ENCODE measurements around the gene TLE2. TPM values are rescaled to one million over a fixed set of nuclear protein-coding genes. Genes with fewer than 3 reads are reported as not detected.

Gene TLE2
- total and polyA plus RNA-seq, 9 of the 15 experiments (the other 6 are each of a cell fraction or from before 2014, with no cell fraction given), result 0.35 to 13.1 (median 6.2) TPM

- Histone ChIP-seq H3K9ac (ENCODE audit: insufficient read depth in 1 of 2, low read depth in 2 of 2, low read length in 2 of 2) (no peak overlapping the region), H3K4me1 (replicated peaks in 1 of 2; ENCODE audit: control insufficient read depth in 2 of 2, insufficient read depth in 2 of 2, low read length in 2 of 2) (peaks cover 0 to 26% of the 10 kb centered on the region in 2 experiments; a peak in 2 of 5 replicates), H3K27me3 (ENCODE audit: control insufficient read depth in 2 of 2, insufficient read depth in 2 of 2, low read length in 2 of 2) (no peaks in the 10 kb centered on the region; a peak in 1 of 5 replicates), H3K27ac (ENCODE audit: extremely low read depth, low read depth, low read length) (no peak overlapping the region), H3K4me2 (ENCODE audit: insufficient read depth, low read length) (no peak overlapping the region), H3K79me2 (ENCODE audit: control insufficient read depth, insufficient read depth, low read length) (no peaks in the 10 kb centered on the region), H3K9me1 (ENCODE audit: control insufficient read depth, insufficient read depth, low read length) (no peaks in the 10 kb centered on the region), H3K36me3 (ENCODE audit: control insufficient read depth, insufficient read depth, low read length) (no peaks in the 10 kb centered on the region), H4K20me1 (replicated peaks; ENCODE audit: control insufficient read depth, insufficient read depth, low read length) (no peaks in the 10 kb centered on the region), H2AFZ (ENCODE audit: low read depth, low read length) (no peak overlapping the region), H3K4me3 (no peak overlapping the region), H3K9me3 (replicated peaks; ENCODE audit: control insufficient read depth, insufficient read depth, low read depth, low read length) (no peaks in the 10 kb centered on the region)
- POLR2A ChIA-PET, result interaction anchor here (0.6 to 1.6 kb wide), 3 partner anchors 15 to 1159 kb away, joined by 4 to 5 read pairs (median 4); no protein-coding TSS in a partner anchor
- in situ Hi-C loops (cut with MboI) (no loop called here), intact Hi-C loops (cut with micrococcal nuclease) (no loop called here)
- FAIRE-seq (no peak), ATAC-seq (no peak), DNase-seq (ENCODE audit: extremely low read depth in 1 of 4, low spot score in 3 of 4) (no peak)
- TF ChIP-seq BCLAF1 (IDR thresholded peaks at IDR 0.05; ENCODE audit: borderline replicate concordance in 1 of 2, control insufficient read depth in 1 of 2, low read depth in 2 of 2, low read length in 1 of 2) (no peak), SAFB2 (IDR thresholded peaks at IDR 0.05; ENCODE audit: borderline replicate concordance, low read depth, low read length, severe bottlenecking) (no peak), KDM2B (CRISPR knock-in tag; IDR thresholded peaks at IDR 0.05) (no peak), HNRNPL (IDR thresholded peaks at IDR 0.05; ENCODE audit: low read depth, low read length) (no peak), GATAD2A (IDR thresholded peaks at IDR 0.05) (no peak), FOXP1 (CRISPR knock-in tag; IDR thresholded peaks at IDR 0.05) (no peak), CREB5 (CRISPR knock-in tag; IDR thresholded peaks at IDR 0.05) (no peak), PRMT5 (CRISPR knock-in tag; IDR thresholded peaks at IDR 0.05) (no peak), MTA3 (IDR thresholded peaks at IDR 0.05; ENCODE audit: borderline replicate concordance) (no peak), MED1 (CRISPR knock-in tag; IDR thresholded peaks at IDR 0.05; ENCODE audit: borderline replicate concordance) (no peak), ZNF253 (CRISPR knock-in tag; conservative IDR thresholded peaks at IDR 0.05) (no peak), TCF3 (CRISPR knock-in tag; IDR thresholded peaks at IDR 0.05) (no peak), SIRT6 (IDR thresholded peaks at IDR 0.05; ENCODE audit: low read depth, low read length) (no peak), SMAD2 (IDR thresholded peaks at IDR 0.05; ENCODE audit: low read depth, low read length) (no peak)
- BruUV-seq (replicated peaks), result no TSS peak
- 53% methylated on average over 6 of the region's 6 CpGs for WGBS (ENCODE audit: insufficient coverage, low coverage, missing lambda C conversion rate)
- CTCF ChIA-PET (ENCODE audit: low intra/inter-chr PET ratio), result no interaction called here
These were observed 20.1 kb downstream of the TLE2 start for GRCh38 chr19:3008994-3009393.
